Endothelial cell of umbilical vein (primary cell): ENCODE data around the gene ZNF667. TPM values are rescaled to one million over a fixed set of nuclear protein-coding genes. Genes with fewer than 3 reads are reported as not detected.

ENCODE experiments used
- BruUV-seq: library from RNA; stranded (reverse); fragments of 400-500 nt; replicated peaks from 2 replicates; lab custom pipeline; 2021; lab: Mats Ljungman, UMichigan
- CTCF ChIA-PET: fragments of 300-600, 350-600 bp; sonication (Branson Sonifier 250); formaldehyde crosslinking; loops from one replicate; lab custom pipeline; 2021; ENCODE audit warnings: antibody characterized with exemption, inconsistent platforms; lab: Charles Lee
- POLR2A ChIA-PET: fragments of 300-600, 350-600 bp; sonication (Branson Sonifier 250); formaldehyde crosslinking; loops from one replicate; lab custom pipeline; 2021; ENCODE audit warnings: antibody characterized with exemption, inconsistent platforms; lab: Charles Lee
- DNase-seq: peaks from one replicate; pipeline ENCODE4 v3.0.0-alpha.2; 2011; ENCODE audit warnings: low read depth, low spot score
- FAIRE-seq: peaks from 2 replicates; lab custom pipeline; 2011; peaks lifted over from hg19 to GRCh38; lab: Jason Lieb, UNC
- H2AFZ ChIP-seq: 2 replicates; pipeline ENCODE4 v1.6.0; 2012; ENCODE audit warnings: low read depth, low read length, control low read depth, inconsistent platforms
- H3K27ac ChIP-seq: 2 replicates; pipeline ENCODE4 v1.5.1; 2011; ENCODE audit warnings: low read depth, mild to moderate bottlenecking, control low read depth, low read length, moderate library complexity; ENCODE audit not compliant: insufficient read depth
- H3K27me3 ChIP-seq, 2 experiments: 2 replicates each; pipeline versions ENCODE4 v1.6.0 to v1.6.1; 2011; ENCODE audit warnings: low read length in 2 of 2, mixed read lengths in 1 of 2; ENCODE audit not compliant: control insufficient read depth in 2 of 2, insufficient read depth in 2 of 2
- H3K36me3 ChIP-seq, 2 experiments: 2 replicates in 1 of 2; 3 replicates in 1 of 2; pipeline ENCODE4 v1.5.1; 2011; ENCODE audit warnings: low read length in 2 of 2, mild to moderate bottlenecking in 1 of 2, moderate library complexity in 1 of 2; ENCODE audit not compliant: control insufficient read depth in 2 of 2, insufficient read depth in 2 of 2; ENCODE audit errors: extremely low read depth in 1 of 2
- H3K4me1 ChIP-seq: 3 replicates; pipeline ENCODE4 v1.5.1; 2011; ENCODE audit warnings: mild to moderate bottlenecking, low read length; ENCODE audit not compliant: control insufficient read depth, insufficient read depth; ENCODE audit errors: extremely low read depth
- H3K4me2 ChIP-seq: 2 replicates; pipeline ENCODE4 v1.6.1; 2011; ENCODE audit warnings: low read length, control low read depth, mixed read lengths; ENCODE audit not compliant: insufficient read depth
- H3K4me3 ChIP-seq, 3 experiments: fragments of 200-600 bp in 1 of 3; sonication (generic), shearing (Covaris generic) in 1 of 3; replicated peaks in 1 of 3; 2 replicates each; pipeline ENCODE4 v1.5.1; 2011 to 2016; ENCODE audit warnings: control low read depth in 3 of 3, low read length in 3 of 3, mild to moderate bottlenecking in 2 of 3, inconsistent platforms in 1 of 3, low read depth in 1 of 3, moderate library complexity in 1 of 3; ENCODE audit not compliant: insufficient read depth in 1 of 3
- H3K79me2 ChIP-seq: 2 replicates; pipeline ENCODE4 v1.6.0; 2012; ENCODE audit warnings: low read length, inconsistent platforms; ENCODE audit not compliant: control insufficient read depth, insufficient read depth
- H3K9ac ChIP-seq: replicated peaks from 2 replicates; pipeline ENCODE3; 2011; ENCODE audit warnings: low read length, control low read depth; ENCODE audit not compliant: insufficient read depth; ENCODE audit errors: extremely low read depth
- H3K9me1 ChIP-seq: replicated peaks from 3 replicates; pipeline ENCODE4 v1.6.0; 2011; ENCODE audit warnings: mild to moderate bottlenecking, low read length; ENCODE audit not compliant: control insufficient read depth, insufficient read depth; ENCODE audit errors: extremely low read depth
- H3K9me3 ChIP-seq: replicated peaks from 2 replicates; pipeline ENCODE4 v1.5.1; 2012; ENCODE audit warnings: low read length, inconsistent platforms; ENCODE audit not compliant: control insufficient read depth, insufficient read depth
- H4K20me1 ChIP-seq: replicated peaks from 2 replicates; pipeline ENCODE3; 2011; ENCODE audit warnings: mild to moderate bottlenecking, low read length; ENCODE audit not compliant: control insufficient read depth, insufficient read depth; ENCODE audit errors: extremely low read depth
- EZH2 ChIP-seq: IDR thresholded peaks from 2 replicates; pipeline ENCODE4 v1.6.1; 2012; ENCODE audit warnings: borderline replicate concordance, low read depth, mild to moderate bottlenecking, moderate library complexity, low read length, inconsistent platforms; ENCODE audit not compliant: severe bottlenecking
- FOS ChIP-seq: IDR thresholded peaks from 2 replicates; pipeline ENCODE4 v1.6.1; 2011; ENCODE audit warnings: mild to moderate bottlenecking, low read length, moderate library complexity, borderline replicate concordance; ENCODE audit not compliant: insufficient read depth
- GATA2 ChIP-seq: IDR thresholded peaks from 2 replicates; pipeline ENCODE4 v1.7.0; 2011; ENCODE audit warnings: low read depth, mild to moderate bottlenecking, moderate library complexity, mixed read lengths, low read length; ENCODE audit not compliant: insufficient read length, insufficient read depth
- JUN ChIP-seq: IDR thresholded peaks from 2 replicates; pipeline ENCODE4 v1.6.1; 2011; ENCODE audit warnings: borderline replicate concordance, low read depth; ENCODE audit not compliant: insufficient read length, insufficient read depth
- MYC ChIP-seq: IDR thresholded peaks from one replicate; pipeline ENCODE4 v1.6.1; 2011; ENCODE audit warnings: mild to moderate bottlenecking, low read depth, low read length
- POLR2A ChIP-seq: IDR thresholded peaks from 2 replicates; pipeline ENCODE4 v1.6.1; 2012; ENCODE audit warnings: low read depth, mild to moderate bottlenecking, control low read depth, low read length
- POLR2AphosphoS5 ChIP-seq: IDR thresholded peaks from 2 replicates; pipeline ENCODE4 v1.6.1; 2012; ENCODE audit warnings: low read depth, mild to moderate bottlenecking, control low read depth, low read length, moderate library complexity; ENCODE audit not compliant: insufficient read depth
- dilution Hi-C: fragments of 300-500 bp; cut with MboI; formaldehyde crosslinking; loops from one replicate; pipeline ENCODE4 v1.15.0; 2019; ENCODE audit warnings: low sequenced_read_pairs; ENCODE audit not compliant: extremely low pct_ligation_motif_present
- intact Hi-C: fragments of 100-400 bp; cut with micrococcal nuclease; formaldehyde crosslinking; loops from one replicate; pipeline ENCODE4 v1.10.0; 2022
- polyA plus RNA-seq, 4 experiments: library from polyadenylated mRNA; depleted of rRNA in 3 of 4; stranded (reverse) in 3 of 4; unstranded in 1 of 4; fragments of >200 nt; gene quantifications; 2 replicates each; pipeline versions ENCODE4 v1.2.1 to v1.2.3, GENCODE V29; 2011 to 2012; ENCODE audit warnings: missing spikeins in 1 of 4
- total RNA-seq: library from RNA; stranded (reverse); gene quantifications from 2 replicates; pipeline ENCODE4 v1.2.3, GENCODE V29; 2021
- TF ChIP-seq, protein P1 (sequence below): IDR thresholded peaks from 2 replicates; pipeline ENCODE4 v1.6.1; 2011; ENCODE audit not compliant: insufficient read depth, insufficient read length
- TF ChIP-seq, protein P2 (sequence below), 2 donors: IDR thresholded peaks; 1 replicate in 1 of 2; 2 replicates in 1 of 2; pipeline ENCODE4 v1.5.1; 2011; ENCODE audit warnings: low read length in 2 of 2, mild to moderate bottlenecking in 2 of 2, moderate library complexity in 2 of 2, control low read depth in 1 of 2, inconsistent platforms in 1 of 2, low read depth in 1 of 2; ENCODE audit not compliant: insufficient read depth in 1 of 2; ENCODE audit errors: extremely low read depth in 1 of 2

Gene ZNF667
- total and polyA plus RNA-seq, 2 donors (not counting 3 experiments of a cell fraction or from before 2014, with no cell fraction given): 0.35 to 1.3 TPM

GRCh38 chr19:56491399-56491798 lies 14.3 kb upstream of the ZNF667 start:
- no peaks in the 10 kb centered on the region for H4K20me1 ChIP-seq
- H2AFZ ChIP-seq: no peak overlapping the region
- DNase-seq: no peak
- no peak overlapping the region for H3K9ac ChIP-seq
- H3K4me2 ChIP-seq: no peak overlapping the region
- peaks cover 5% of the 10 kb centered on the region for H3K9me3 ChIP-seq
- no TSS peak for BruUV-seq
- CTCF ChIA-PET: no interaction called here
- FAIRE-seq: no peak
- H3K27ac ChIP-seq: no peak overlapping the region
- dilution Hi-C loops: no loop called here
- TF ChIP-seq POLR2AphosphoS5 (no peak), FOS (no peak), GATA2 (no peak), JUN (no peak), EZH2 (no peak), POLR2A (no peak), MYC (no peak)
- TF ChIP-seq, protein P1, sequence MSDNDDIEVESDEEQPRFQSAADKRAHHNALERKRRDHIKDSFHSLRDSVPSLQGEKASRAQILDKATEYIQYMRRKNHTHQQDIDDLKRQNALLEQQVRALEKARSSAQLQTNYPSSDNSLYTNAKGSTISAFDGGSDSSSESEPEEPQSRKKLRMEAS: no peak
- TF ChIP-seq, protein P2, sequence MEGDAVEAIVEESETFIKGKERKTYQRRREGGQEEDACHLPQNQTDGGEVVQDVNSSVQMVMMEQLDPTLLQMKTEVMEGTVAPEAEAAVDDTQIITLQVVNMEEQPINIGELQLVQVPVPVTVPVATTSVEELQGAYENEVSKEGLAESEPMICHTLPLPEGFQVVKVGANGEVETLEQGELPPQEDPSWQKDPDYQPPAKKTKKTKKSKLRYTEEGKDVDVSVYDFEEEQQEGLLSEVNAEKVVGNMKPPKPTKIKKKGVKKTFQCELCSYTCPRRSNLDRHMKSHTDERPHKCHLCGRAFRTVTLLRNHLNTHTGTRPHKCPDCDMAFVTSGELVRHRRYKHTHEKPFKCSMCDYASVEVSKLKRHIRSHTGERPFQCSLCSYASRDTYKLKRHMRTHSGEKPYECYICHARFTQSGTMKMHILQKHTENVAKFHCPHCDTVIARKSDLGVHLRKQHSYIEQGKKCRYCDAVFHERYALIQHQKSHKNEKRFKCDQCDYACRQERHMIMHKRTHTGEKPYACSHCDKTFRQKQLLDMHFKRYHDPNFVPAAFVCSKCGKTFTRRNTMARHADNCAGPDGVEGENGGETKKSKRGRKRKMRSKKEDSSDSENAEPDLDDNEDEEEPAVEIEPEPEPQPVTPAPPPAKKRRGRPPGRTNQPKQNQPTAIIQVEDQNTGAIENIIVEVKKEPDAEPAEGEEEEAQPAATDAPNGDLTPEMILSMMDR (IDR thresholded peaks at IDR 0.05; ENCODE audit: extremely low read depth in 1 of 2, insufficient read depth in 1 of 2, low read depth in 1 of 2, low read length in 2 of 2): no peak
- H3K9me1 ChIP-seq: no peaks in the 10 kb centered on the region
- H3K4me1 ChIP-seq: no peaks in the 10 kb centered on the region
- no peaks in the 10 kb centered on the region for H3K36me3 ChIP-seq
- POLR2A ChIA-PET: no interaction called here
- intact Hi-C loops: no loop called here
- H3K4me3 ChIP-seq: no peak overlapping the region
- no peaks in the 10 kb centered on the region for H3K27me3 ChIP-seq
- no peaks in the 10 kb centered on the region for H3K79me2 ChIP-seq
